Ishikawa (cell line): ENCODE results near the gene THSD4.

Experiments used
- CEBPB ChIP-seq: IDR thresholded peaks from 2 replicates; pipeline ENCODE4 v1.6.1; 2012
- CREB1 ChIP-seq: IDR thresholded peaks from 2 replicates; pipeline ENCODE4 v1.6.1; 2012; ENCODE audit warnings: low read depth
- EGR1 ChIP-seq: IDR thresholded peaks from 2 replicates; pipeline ENCODE4 v1.6.1; 2012
- EP300 ChIP-seq: IDR thresholded peaks from 2 replicates; pipeline ENCODE4 v1.6.1; 2012; ENCODE audit warnings: borderline replicate concordance
- FOXM1 ChIP-seq: IDR thresholded peaks from 2 replicates; pipeline ENCODE4 v1.6.1; 2012; ENCODE audit warnings: low read depth, borderline replicate concordance
- NFIC ChIP-seq: IDR thresholded peaks from 2 replicates; pipeline ENCODE4 v1.6.1; 2012
- RAD21 ChIP-seq: IDR thresholded peaks from 2 replicates; pipeline ENCODE4 v1.6.1; 2012; ENCODE audit warnings: low read depth
- TAF1 ChIP-seq: IDR thresholded peaks from 2 replicates; pipeline ENCODE4 v1.6.1; 2012; ENCODE audit warnings: low read depth, mild to moderate bottlenecking
- TCF12 ChIP-seq: IDR thresholded peaks from 2 replicates; pipeline ENCODE4 v1.6.1; 2012; ENCODE audit warnings: low read depth
- TEAD4 ChIP-seq: IDR thresholded peaks from 2 replicates; pipeline ENCODE4 v1.6.1; 2012
- YY1 ChIP-seq: IDR thresholded peaks from 2 replicates; pipeline ENCODE4 v1.6.1; 2012; ENCODE audit warnings: low read depth
- ZBTB7A ChIP-seq: IDR thresholded peaks from 2 replicates; pipeline ENCODE4 v1.6.1; 2012; ENCODE audit warnings: low read depth
- TF ChIP-seq, protein P1 (sequence below): IDR thresholded peaks from 2 replicates; pipeline ENCODE4 v1.6.1; 2012; ENCODE audit warnings: low read depth, mild to moderate bottlenecking
- TF ChIP-seq, protein P2 (sequence below): IDR thresholded peaks from 2 replicates; pipeline ENCODE4 v1.6.1; 2012
- TF ChIP-seq, protein P3 (sequence below): IDR thresholded peaks from 2 replicates; pipeline ENCODE4 v1.6.1; 2012

The THSD4 gene

DNA sequence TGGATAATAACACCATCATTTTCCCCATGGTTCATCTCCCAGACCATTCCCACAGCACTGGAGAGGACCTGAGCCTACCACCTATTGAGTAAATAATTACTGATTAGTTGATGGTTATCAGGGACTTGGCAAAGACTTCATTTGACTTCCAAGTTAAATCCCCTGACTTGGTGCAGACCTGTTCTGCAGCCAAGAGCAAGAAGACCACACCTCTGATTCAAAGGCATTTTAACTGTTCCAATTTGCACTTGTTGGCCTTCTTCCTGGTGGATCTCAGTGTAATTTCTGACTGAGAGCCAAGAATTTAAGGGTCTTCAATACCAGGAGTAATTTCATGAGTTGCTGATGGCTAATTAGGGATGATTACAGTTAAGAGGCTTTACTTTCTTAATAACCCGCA lies 24.0 kb downstream of the THSD4 start:
- no peak for TF ChIP-seq NFIC
- TF ChIP-seq RAD21, result no peak
- no peak for TF ChIP-seq EGR1
- TF ChIP-seq, protein P1, sequence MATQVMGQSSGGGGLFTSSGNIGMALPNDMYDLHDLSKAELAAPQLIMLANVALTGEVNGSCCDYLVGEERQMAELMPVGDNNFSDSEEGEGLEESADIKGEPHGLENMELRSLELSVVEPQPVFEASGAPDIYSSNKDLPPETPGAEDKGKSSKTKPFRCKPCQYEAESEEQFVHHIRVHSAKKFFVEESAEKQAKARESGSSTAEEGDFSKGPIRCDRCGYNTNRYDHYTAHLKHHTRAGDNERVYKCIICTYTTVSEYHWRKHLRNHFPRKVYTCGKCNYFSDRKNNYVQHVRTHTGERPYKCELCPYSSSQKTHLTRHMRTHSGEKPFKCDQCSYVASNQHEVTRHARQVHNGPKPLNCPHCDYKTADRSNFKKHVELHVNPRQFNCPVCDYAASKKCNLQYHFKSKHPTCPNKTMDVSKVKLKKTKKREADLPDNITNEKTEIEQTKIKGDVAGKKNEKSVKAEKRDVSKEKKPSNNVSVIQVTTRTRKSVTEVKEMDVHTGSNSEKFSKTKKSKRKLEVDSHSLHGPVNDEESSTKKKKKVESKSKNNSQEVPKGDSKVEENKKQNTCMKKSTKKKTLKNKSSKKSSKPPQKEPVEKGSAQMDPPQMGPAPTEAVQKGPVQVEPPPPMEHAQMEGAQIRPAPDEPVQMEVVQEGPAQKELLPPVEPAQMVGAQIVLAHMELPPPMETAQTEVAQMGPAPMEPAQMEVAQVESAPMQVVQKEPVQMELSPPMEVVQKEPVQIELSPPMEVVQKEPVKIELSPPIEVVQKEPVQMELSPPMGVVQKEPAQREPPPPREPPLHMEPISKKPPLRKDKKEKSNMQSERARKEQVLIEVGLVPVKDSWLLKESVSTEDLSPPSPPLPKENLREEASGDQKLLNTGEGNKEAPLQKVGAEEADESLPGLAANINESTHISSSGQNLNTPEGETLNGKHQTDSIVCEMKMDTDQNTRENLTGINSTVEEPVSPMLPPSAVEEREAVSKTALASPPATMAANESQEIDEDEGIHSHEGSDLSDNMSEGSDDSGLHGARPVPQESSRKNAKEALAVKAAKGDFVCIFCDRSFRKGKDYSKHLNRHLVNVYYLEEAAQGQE, result no peak
- no peak for TF ChIP-seq CREB1
- no peak for TF ChIP-seq TCF12
- TF ChIP-seq TEAD4, result no peak
- no peak for TF ChIP-seq YY1
- TF ChIP-seq, protein P2, sequence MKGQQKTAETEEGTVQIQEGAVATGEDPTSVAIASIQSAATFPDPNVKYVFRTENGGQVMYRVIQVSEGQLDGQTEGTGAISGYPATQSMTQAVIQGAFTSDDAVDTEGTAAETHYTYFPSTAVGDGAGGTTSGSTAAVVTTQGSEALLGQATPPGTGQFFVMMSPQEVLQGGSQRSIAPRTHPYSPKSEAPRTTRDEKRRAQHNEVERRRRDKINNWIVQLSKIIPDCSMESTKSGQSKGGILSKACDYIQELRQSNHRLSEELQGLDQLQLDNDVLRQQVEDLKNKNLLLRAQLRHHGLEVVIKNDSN, result no peak
- TF ChIP-seq ZBTB7A, result no peak

DNA sequence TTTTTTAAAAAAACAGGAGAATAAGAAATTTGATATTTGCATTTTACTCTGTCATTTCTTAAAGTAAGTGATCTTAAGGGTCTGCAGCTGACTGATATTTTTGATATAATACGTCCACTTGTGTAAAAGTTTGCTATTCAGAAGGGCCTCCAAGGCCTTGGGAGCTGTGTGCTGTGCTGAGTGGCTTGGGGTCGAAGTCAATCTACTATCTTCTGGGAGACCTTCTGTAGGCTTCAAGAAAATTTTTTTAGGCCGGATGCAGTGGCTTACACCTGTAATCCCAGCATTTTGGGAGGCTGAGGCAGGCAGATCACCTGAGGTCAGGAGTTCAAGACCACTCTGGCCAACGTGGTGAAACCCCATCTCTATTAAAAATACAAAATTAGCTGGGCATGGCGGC lies 26.3 kb downstream of the THSD4 start:
- TF ChIP-seq ZBTB7A (no peak), YY1 (no peak)

DNA sequence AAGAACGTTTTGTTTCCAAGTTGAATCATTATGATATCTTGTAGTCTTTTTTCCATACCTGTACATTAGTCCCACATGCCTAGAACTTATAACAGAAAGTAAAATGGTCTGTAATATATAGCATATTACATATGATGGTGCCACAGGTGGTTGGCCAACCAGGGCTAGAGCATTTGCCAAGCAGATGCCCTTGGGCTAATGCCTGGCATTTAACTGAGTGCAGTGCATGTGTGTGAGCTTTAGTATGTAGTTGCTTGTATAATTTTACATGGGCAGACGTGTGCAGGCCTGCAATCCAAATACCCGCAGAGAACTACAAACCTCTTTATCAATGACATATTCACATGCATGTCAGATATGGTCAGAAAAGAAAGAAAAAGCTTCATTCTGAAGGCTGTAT lies 27.5 kb downstream of the THSD4 start:
- TF ChIP-seq EP300 (no peak), YY1 (no peak), TAF1 (no peak), ZBTB7A (no peak), RAD21 (no peak)
- TF ChIP-seq, protein P2, result no peak

DNA sequence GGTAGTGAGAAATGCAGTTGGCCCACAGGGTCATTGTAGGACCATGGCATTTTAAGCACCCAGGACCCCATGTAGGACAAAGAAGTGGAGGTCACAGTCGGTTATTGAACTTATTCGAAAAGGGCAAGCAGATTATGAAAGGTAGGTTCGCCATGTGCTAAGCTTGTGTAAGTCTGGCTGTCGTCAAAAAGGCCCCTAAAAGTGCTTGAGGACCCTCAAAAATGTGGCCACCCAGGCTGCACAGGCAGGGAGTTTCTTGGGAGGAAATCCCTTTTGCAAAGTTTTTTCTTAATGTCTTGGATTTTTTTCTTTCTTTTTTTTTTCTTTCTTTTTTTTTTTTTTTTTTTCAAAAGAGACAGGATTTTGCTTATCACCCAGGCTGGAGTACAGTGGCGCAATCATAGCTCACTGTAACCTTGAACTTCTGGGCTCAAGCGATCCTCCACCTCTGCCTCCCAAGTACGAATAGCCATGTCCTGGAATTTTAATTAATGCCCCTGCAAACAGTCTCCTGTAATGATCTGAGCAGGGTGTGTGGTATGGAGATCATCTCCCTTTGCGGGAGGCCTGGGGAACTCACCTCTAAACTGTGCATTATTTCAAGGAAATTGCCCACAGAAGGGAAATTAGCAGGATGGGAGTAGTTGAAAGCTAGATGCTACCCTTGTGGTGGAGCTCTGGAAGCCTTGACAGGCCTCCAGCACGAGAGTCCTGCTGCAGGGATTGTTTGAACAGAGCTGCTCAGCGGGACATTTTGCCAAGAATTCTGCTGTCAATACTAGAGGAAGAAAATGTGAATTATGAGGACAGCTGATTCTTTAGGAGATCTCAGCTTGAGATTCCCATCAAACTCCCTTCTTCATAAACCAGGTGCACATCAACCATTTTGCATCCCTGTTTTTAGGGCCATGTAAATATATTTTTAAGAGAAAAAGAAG lies 28.4 kb downstream of the THSD4 start:
- TF ChIP-seq TAF1 (no peak), NFIC (no peak), TEAD4 (no peak), TCF12 (no peak), ZBTB7A (no peak), EP300 (no peak), EGR1 (no peak), RAD21 (no peak), CREB1 (no peak), FOXM1 (no peak), CEBPB (no peak), YY1 (no peak)
- TF ChIP-seq, protein P2, result no peak
- TF ChIP-seq, protein P1, result no peak
- TF ChIP-seq, protein P3, sequence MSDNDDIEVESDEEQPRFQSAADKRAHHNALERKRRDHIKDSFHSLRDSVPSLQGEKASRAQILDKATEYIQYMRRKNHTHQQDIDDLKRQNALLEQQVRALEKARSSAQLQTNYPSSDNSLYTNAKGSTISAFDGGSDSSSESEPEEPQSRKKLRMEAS, result no peak

DNA sequence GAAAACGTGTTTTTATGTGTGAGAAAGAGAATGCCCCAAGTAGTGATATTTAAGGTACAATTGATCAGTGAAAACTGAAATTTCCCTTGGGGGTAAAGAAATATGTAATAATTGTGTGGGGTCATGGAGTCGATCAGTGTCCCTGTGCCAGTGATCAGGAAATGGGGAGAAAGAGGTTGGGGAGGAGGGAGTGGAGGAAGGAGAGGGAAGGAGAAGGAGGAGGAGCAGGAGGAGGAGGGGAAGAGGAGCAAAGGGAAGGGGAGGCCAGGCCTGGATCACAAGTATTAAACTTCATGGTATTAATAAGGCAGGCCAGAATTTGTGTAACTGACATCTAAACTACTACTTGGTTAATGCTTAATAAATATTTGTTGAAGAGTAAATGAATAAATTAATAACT lies 30.4 kb downstream of the THSD4 start:
- TF ChIP-seq, protein P1, result no peak
- TF ChIP-seq, protein P2, result no peak
- TF ChIP-seq EP300 (no peak), CREB1 (no peak), RAD21 (no peak), TCF12 (no peak), CEBPB (no peak)
